Loucy (cell line): Measurements from ENCODE around the gene ARMH3.

Source experiments
- H2AFZ ChIP-seq: fragments of 200-600 bp; sonication (generic); 2 replicates; pipeline ENCODE4 v1.6.0; 2016; ENCODE audit warnings: antibody characterized with exemption, mild to moderate bottlenecking, low read length, moderate library complexity
- H3F3A ChIP-seq: fragments of 200-600 bp; 2 replicates; pipeline ENCODE4 v1.6.0; 2016; ENCODE audit warnings: antibody characterized with exemption, low read depth, mild to moderate bottlenecking
- H3K27me3 ChIP-seq: fragments of 200-600 bp; sonication (generic); 2 replicates; pipeline ENCODE4 v1.6.1; 2014; ENCODE audit warnings: low read length, mild to moderate bottlenecking; ENCODE audit not compliant: insufficient read depth, poor library complexity, severe bottlenecking
- H3K36me3 ChIP-seq: fragments of 200-600 bp; sonication (generic); 2 replicates; pipeline ENCODE4 v1.6.1; 2016; ENCODE audit warnings: low read length; ENCODE audit not compliant: insufficient read depth
- H3K4me1 ChIP-seq: fragments of 200-600 bp; sonication (generic); 2 replicates; pipeline ENCODE4 v1.5.1; 2014; ENCODE audit warnings: low read length, mild to moderate bottlenecking; ENCODE audit not compliant: insufficient read depth, poor library complexity, severe bottlenecking
- H3K4me2 ChIP-seq: fragments of 200-600 bp; sonication (generic); 2 replicates; pipeline ENCODE4 v1.6.0; 2014; ENCODE audit warnings: antibody characterized with exemption, low read length, low read depth, mild to moderate bottlenecking; ENCODE audit not compliant: poor library complexity, severe bottlenecking
- H3K4me3 ChIP-seq: fragments of 200-600 bp; sonication (generic); 2 replicates; pipeline ENCODE4 v1.5.1; 2014; ENCODE audit warnings: low read length, mild to moderate bottlenecking, mixed read lengths; ENCODE audit not compliant: poor library complexity, severe bottlenecking
- H3K79me2 ChIP-seq: fragments of 200-600 bp; sonication (generic); 2 replicates; pipeline ENCODE4 v1.6.1; 2014; ENCODE audit warnings: low read length; ENCODE audit not compliant: insufficient read depth
- H3K9ac ChIP-seq: fragments of 200-600 bp; sonication (generic); 2 replicates; pipeline ENCODE4 v1.6.0; 2014; ENCODE audit warnings: mild to moderate bottlenecking, low read depth, low read length, moderate library complexity; ENCODE audit not compliant: poor library complexity, severe bottlenecking
- H3K9me2 ChIP-seq: fragments of 200-600 bp; sonication (generic); replicated peaks from 2 replicates; pipeline ENCODE4 v1.6.1; 2016; ENCODE audit warnings: low read depth, low read length, mixed read lengths
- H3K9me3 ChIP-seq: fragments of 200-600 bp; sonication (generic); 2 replicates; pipeline ENCODE4 v1.6.1; 2014; ENCODE audit warnings: mild to moderate bottlenecking, antibody characterized with exemption, low read length, low read depth; ENCODE audit not compliant: insufficient read depth
- H4K20me1 ChIP-seq: fragments of 200-600 bp; sonication (generic); 2 replicates; pipeline ENCODE4 v1.6.0; 2014; ENCODE audit warnings: antibody characterized with exemption, low read length, mild to moderate bottlenecking; ENCODE audit not compliant: insufficient read depth, poor library complexity, severe bottlenecking
- CTCF ChIP-seq: fragments of 200-600 bp; sonication (generic); conservative IDR thresholded peaks from 2 replicates; pipeline ENCODE4 v1.5.1; 2014; ENCODE audit warnings: mild to moderate bottlenecking, antibody characterized with exemption, low read length
- EZH2phosphoT487 ChIP-seq: fragments of 200-600 bp; IDR thresholded peaks from 2 replicates; pipeline ENCODE4 v1.6.1; 2018; ENCODE audit warnings: antibody characterized with exemption, mild to moderate bottlenecking, moderate library complexity, borderline replicate concordance

Gene ARMH3

GRCh38 chr10:101845893-101846292 is 210.1 kb downstream of the ARMH3 start:
- Histone ChIP-seq H3K4me1 (peaks cover 11% of the 10 kb centered on the region), H3K4me2 (no peak overlapping the region), H3F3A (no peaks in the 10 kb centered on the region), H3K9me3 (no peaks in the 10 kb centered on the region), H2AFZ (no peak overlapping the region), H4K20me1 (no peaks in the 10 kb centered on the region), H3K9me2 (no peaks in the 10 kb centered on the region), H3K9ac (no peak overlapping the region), H3K27me3 (no peaks in the 10 kb centered on the region), H3K4me3 (no peak overlapping the region), H3K36me3 (peaks cover 18% of the 10 kb centered on the region; the same call in 1 of the 2 replicates), H3K79me2 (no peaks in the 10 kb centered on the region)
- TF ChIP-seq CTCF: no peak
- no peak for TF ChIP-seq EZH2phosphoT487

GRCh38 chr10:101843032-101844021 is 212.6 kb downstream of the ARMH3 start, which contains the start of gene KCNIP2:
TSS of gene KCNIP2 (minus strand) at chr10:101843800. CDS start at chr10:101843568, 232 bp downstream.
- Histone ChIP-seq H2AFZ (no peak within 1 kb of the TSS), H3K4me1 (peaks cover 5% of the 10 kb centered on the region), H3K79me2 (no peaks in the 10 kb centered on the region), H4K20me1 (no peaks in the 10 kb centered on the region), H3K9me3 (no peaks in the 10 kb centered on the region), H3K36me3 (peaks cover 18% of the 10 kb centered on the region; the same call in 1 of the 2 replicates), H3K27me3 (no peaks in the 10 kb centered on the region), H3K9ac (no peak within 1 kb of the TSS), H3K9me2 (no peaks in the 10 kb centered on the region), H3K4me3 (no peak within 1 kb of the TSS), H3F3A (no peaks in the 10 kb centered on the region), H3K4me2 (no peak within 1 kb of the TSS)
- no peak for TF ChIP-seq EZH2phosphoT487
- peak; percentile 26 for TF ChIP-seq CTCF

GRCh38 chr10:101841826-101842225 is 214.1 kb downstream of the ARMH3 start:
- no peak for TF ChIP-seq EZH2phosphoT487
- H3K9ac ChIP-seq: no peak overlapping the region
- H4K20me1 ChIP-seq: no peaks in the 10 kb centered on the region
- no peaks in the 10 kb centered on the region for H3K9me2 ChIP-seq
- H3F3A ChIP-seq: no peaks in the 10 kb centered on the region
- H3K36me3 ChIP-seq: peaks cover 14% of the 10 kb centered on the region; the same call in 1 of the 2 replicates
- H3K4me1 ChIP-seq: peaks cover 5% of the 10 kb centered on the region
- no peaks in the 10 kb centered on the region for H3K9me3 ChIP-seq
- no peak overlapping the region for H3K4me2 ChIP-seq
- no peak overlapping the region for H2AFZ ChIP-seq
- H3K79me2 ChIP-seq: no peaks in the 10 kb centered on the region
- no peaks in the 10 kb centered on the region for H3K27me3 ChIP-seq
- no peak overlapping the region for H3K4me3 ChIP-seq
